ENCODE results near the gene WDR70.

DNA sequence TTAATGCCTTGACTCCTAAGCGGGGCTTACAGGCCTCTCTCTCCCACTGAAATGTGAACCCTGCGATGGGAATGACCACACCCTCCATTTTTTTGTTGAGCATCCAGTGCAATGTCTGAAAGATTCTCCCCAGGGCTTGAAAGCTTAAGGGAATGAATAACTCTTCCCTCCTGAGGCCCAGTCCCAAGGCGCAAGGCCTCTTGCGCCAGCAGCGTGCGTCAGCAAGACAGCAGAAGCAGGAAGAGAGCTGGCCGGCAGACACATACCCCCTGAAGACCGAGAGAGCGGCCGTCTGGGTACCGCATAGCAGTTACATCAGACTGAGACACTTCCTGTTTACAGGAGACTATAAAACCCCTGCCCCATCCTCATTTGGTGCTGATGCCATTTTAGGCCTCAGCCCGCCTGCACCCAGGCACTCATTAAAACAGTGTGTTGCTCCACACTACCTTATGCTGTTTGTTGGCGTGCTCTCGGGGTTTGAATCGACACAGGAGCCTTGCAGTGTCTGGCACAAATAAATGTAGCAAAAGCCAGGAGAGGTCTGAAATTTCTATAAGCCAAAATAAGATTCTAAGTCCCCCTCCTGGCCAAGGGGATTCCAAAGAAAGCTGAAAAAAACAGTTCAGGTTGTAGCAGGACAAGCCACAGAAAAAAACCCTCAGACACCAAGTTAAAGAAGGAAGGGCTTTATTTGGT, 398.5 kb downstream of the WDR70 start:
- TF ChIP-seq, protein P1, sequence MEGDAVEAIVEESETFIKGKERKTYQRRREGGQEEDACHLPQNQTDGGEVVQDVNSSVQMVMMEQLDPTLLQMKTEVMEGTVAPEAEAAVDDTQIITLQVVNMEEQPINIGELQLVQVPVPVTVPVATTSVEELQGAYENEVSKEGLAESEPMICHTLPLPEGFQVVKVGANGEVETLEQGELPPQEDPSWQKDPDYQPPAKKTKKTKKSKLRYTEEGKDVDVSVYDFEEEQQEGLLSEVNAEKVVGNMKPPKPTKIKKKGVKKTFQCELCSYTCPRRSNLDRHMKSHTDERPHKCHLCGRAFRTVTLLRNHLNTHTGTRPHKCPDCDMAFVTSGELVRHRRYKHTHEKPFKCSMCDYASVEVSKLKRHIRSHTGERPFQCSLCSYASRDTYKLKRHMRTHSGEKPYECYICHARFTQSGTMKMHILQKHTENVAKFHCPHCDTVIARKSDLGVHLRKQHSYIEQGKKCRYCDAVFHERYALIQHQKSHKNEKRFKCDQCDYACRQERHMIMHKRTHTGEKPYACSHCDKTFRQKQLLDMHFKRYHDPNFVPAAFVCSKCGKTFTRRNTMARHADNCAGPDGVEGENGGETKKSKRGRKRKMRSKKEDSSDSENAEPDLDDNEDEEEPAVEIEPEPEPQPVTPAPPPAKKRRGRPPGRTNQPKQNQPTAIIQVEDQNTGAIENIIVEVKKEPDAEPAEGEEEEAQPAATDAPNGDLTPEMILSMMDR (conservative IDR thresholded peaks at IDR 0.05; ENCODE audit: low read depth, low read length) = no peak
- TF ChIP-seq EZH2 (IDR thresholded peaks at IDR 0.05; ENCODE audit: low read length, unreplicated experiment) (no peak), EZH2phosphoT487 (IDR thresholded peaks at IDR 0.05; ENCODE audit: borderline replicate concordance, low read length) (no peak)
